Heart left ventricle (tissue), 16 donors: ENCODE results near the gene FAF1. TPM values are rescaled to one million over a fixed set of nuclear protein-coding genes. Genes with fewer than 3 reads are reported as not detected.

Experiments
- ATAC-seq, 4 donors: fragments of 200-7000 bp; cut with Tn5 transposase; one replicate each; pipeline ENCODE4 v1.9.1; 2020 to 2022; ENCODE audit warnings: moderate library complexity in 4 of 4, mild to moderate bottlenecking in 3 of 4, moderate number of reproducible peaks in 1 of 4
- DNase-seq, 5 donors: peaks; one replicate each; pipeline ENCODE4 v3.0.0-alpha.2; 2020
- H3K27ac ChIP-seq, 12 donors: fragments of 200-600 bp; sonication (generic) in 4 of 12; one replicate each; pipeline versions ENCODE4 v1.5.0 to v1.8.0; 2016 to 2022; ENCODE audit warnings: mild to moderate bottlenecking in 2 of 12
- H3K27me3 ChIP-seq, 9 donors: fragments of 200-600 bp; sonication (generic) in 2 of 9; one replicate each; pipeline versions ENCODE4 v1.5.1 to v1.8.0; 2016 to 2022; ENCODE audit warnings: mild to moderate bottlenecking in 3 of 9
- H3K36me3 ChIP-seq, 9 donors: fragments of 200-600 bp; sonication (generic) in 2 of 9; one replicate each; pipeline versions ENCODE4 v1.5.0 to v1.8.0; 2018 to 2022; ENCODE audit warnings: mild to moderate bottlenecking in 2 of 9
- H3K4me1 ChIP-seq, 12 donors: fragments of 200-600 bp; sonication (generic) in 4 of 12; one replicate each; pipeline versions ENCODE4 v1.5.0 to v1.8.0; 2016 to 2022; ENCODE audit warnings: mild to moderate bottlenecking in 3 of 12
- H3K4me3 ChIP-seq, 12 donors: fragments of 200-600 bp; sonication (generic) in 4 of 12; one replicate each; pipeline versions ENCODE4 v1.5.0 to v1.8.0; 2017 to 2022; ENCODE audit warnings: mild to moderate bottlenecking in 9 of 12, moderate library complexity in 4 of 12
- H3K9me3 ChIP-seq, 12 donors: fragments of 200-600 bp; sonication (generic) in 4 of 12; one replicate each; pipeline versions ENCODE4 v1.5.0 to v1.8.0; 2016 to 2022; ENCODE audit warnings: mild to moderate bottlenecking in 1 of 12
- CTCF ChIP-seq, 12 donors: fragments of 200-600 bp; sonication (generic) in 4 of 12; IDR thresholded peaks; one replicate each; pipeline versions ENCODE4 v1.5.0 to v1.8.0; 2018 to 2022; ENCODE audit warnings: antibody characterized with exemption in 12 of 12, mild to moderate bottlenecking in 5 of 12
- POLR2A ChIP-seq, 2 donors: fragments of 450-650 bp; IDR thresholded peaks; one replicate each; pipeline ENCODE4 v1.6.1; 2017; ENCODE audit warnings: antibody characterized with exemption in 2 of 2, mild to moderate bottlenecking in 2 of 2, moderate library complexity in 2 of 2
- whole genome bisulfite sequencing, 4 donors: extraction: QIAGEN DNeasy Blood & Tissue Kit in 2 of 4; methylation state at CpG; one replicate each; pipeline versions ENCODE4 v1.1.5 to v1.1.7; 2013 to 2018; 5-methylcytosine and 5-hydroxymethylcytosine counted together
- intact Hi-C, 10 donors: fragments of 100-400 bp; cut with DNase I; formaldehyde crosslinking; loops; one replicate each; pipeline versions ENCODE4 v1.11.1 to v1.14.2; 2022
- polyA plus RNA-seq, 2 donors: library from polyadenylated mRNA; stranded (reverse); fragments of 200-250 nt; gene quantifications; one replicate each; pipeline ENCODE4 v1.2.3, GENCODE V29; 2013
- total RNA-seq, 9 donors: library from RNA; depleted of rRNA in 2 of 9; stranded (reverse); fragments of >200 nt in 2 of 9; fragmentation: NEBNext Ultra II Directional in 3 of 9; extraction: Animal tissue kit (Norgen Biotek cat#: 25700) in 3 of 9; gene quantifications; one replicate each; pipeline versions ENCODE4 v1.1.0 to v1.2.4, GENCODE V29; 2016 to 2023
- donor health status: ischemic (EF 13 %, LVEDD 7.1; RV severe dilation, severe dysfunction).
- donor health status: healthy with polysubstance abuse.
- donor health status: DM: no; HTN: yes; CAD: no.
- donor health status: DM: no; HTN: no; CAD: no.
- donor health status: ischemic (EF 25% LVEDD 6.9; RV normal size, moderate dysfunction).
- donor health status: ischemic (EF 25% LVEDD 5.7; RV mildly dilated, moderate dysfunction).
- donor health status: healthy.
- donor health status: DM: yes; HTN: yes; CAD: no.
- donor health status: ischemic (EF 35%, LVEDD 5.7; RV mildly dilated, moderate dysfunction).
- donor health status: nonischemic (EF 11% LVEDD 7.7; RV severe dilation, severe dysfunction).
- donor health status: DM: yes; HTN: yes; CAD: no.
- donor health status: PGD.
- donor health status: ischemic (EF 29% LVEDD 5.4; RV normal size, mild dysfunction).
- donor health status: nonischemic (EF 23%, LVEDD 6.1; RV moderate dilation, normal function).

Gene FAF1
- total and polyA plus RNA-seq, 11 donors, result 41.0 to 112 (median 81.3) TPM

GRCh38 chr1:50822035-50822776 is 137.9 kb downstream of the FAF1 start:
- 71 to 78% (median 73%) methylated on average over 3 of the region's 3 CpGs for WGBS, 4 donors
- intact Hi-C loops, result no loop called here
- peaks cover 0 to 23% (median 12%) of the 10 kb centered on the region in 12 donors for H3K4me1 ChIP-seq
- no peak overlapping the region for H3K27ac ChIP-seq
- no peak for ATAC-seq
- no peaks in the 10 kb centered on the region for H3K9me3 ChIP-seq
- H3K36me3 ChIP-seq, result no peaks in the 10 kb centered on the region
- DNase-seq, result no peak
- TF ChIP-seq CTCF (IDR thresholded peaks at IDR 0.05) (no peak), POLR2A (IDR thresholded peaks at IDR 0.05) (no peak)
- no peaks in the 10 kb centered on the region for H3K27me3 ChIP-seq
- H3K4me3 ChIP-seq, result no peak overlapping the region

- Histone ChIP-seq H3K27me3 (no peaks in the 10 kb centered on the region), H3K4me1 (peaks cover 0 to 23% (median 12%) of the 10 kb centered on the region in 12 donors), H3K4me3 (no peak overlapping the region), H3K36me3 (no peaks in the 10 kb centered on the region), H3K9me3 (no peaks in the 10 kb centered on the region), H3K27ac (no peak overlapping the region)
- DNase-seq (no peak), ATAC-seq (no peak)
- no peak for TF ChIP-seq POLR2A (IDR thresholded peaks at IDR 0.05)
- TF ChIP-seq CTCF (IDR thresholded peaks at IDR 0.05), result no peak
- 93 to 95% (median 94%) methylated on average over 2 of the region's 2 CpGs for WGBS, 4 donors
- intact Hi-C loops, result no loop called here
Measured at GRCh38 chr1:50820545-50820944, 139.5 kb downstream of the FAF1 start.

- ATAC-seq, result no peak
- no peak for TF ChIP-seq POLR2A (IDR thresholded peaks at IDR 0.05)
- no peaks in the 10 kb centered on the region for H3K4me1 ChIP-seq
- H3K27me3 ChIP-seq, result no peaks in the 10 kb centered on the region
- intact Hi-C loops, result no loop called here
- no peak for DNase-seq
- 92 to 97% (median 96%) methylated on average over 4 of the region's 4 CpGs for WGBS, 4 donors
- H3K9me3 ChIP-seq, result peaks cover 0 to 28% (median 10%) of the 10 kb centered on the region in 12 donors
- no peaks in the 10 kb centered on the region for H3K36me3 ChIP-seq
- H3K4me3 ChIP-seq, result no peak overlapping the region
- no peak overlapping the region for H3K27ac ChIP-seq
Measured at GRCh38 chr1:50812346-50812745, 147.7 kb downstream of the FAF1 start.

- peaks cover 0 to 4% (median 0%) of the 10 kb centered on the region in 12 donors for H3K4me1 ChIP-seq
- H3K27me3 ChIP-seq, result no peaks in the 10 kb centered on the region
- no peak for TF ChIP-seq CTCF (IDR thresholded peaks at IDR 0.05)
- TF ChIP-seq POLR2A (IDR thresholded peaks at IDR 0.05), result no peak
- intact Hi-C loops, result no loop called here
- H3K27ac ChIP-seq, result no peak overlapping the region
- H3K9me3 ChIP-seq, result peaks cover 0 to 34% (median 11%) of the 10 kb centered on the region in 12 donors
- WGBS, 4 donors, result 96 to 98% (median 98%) methylated on average over 3 of the region's 3 CpGs
- no peak overlapping the region for H3K4me3 ChIP-seq
- DNase-seq, result no peak
- no peaks in the 10 kb centered on the region for H3K36me3 ChIP-seq
- ATAC-seq, result no peak
Measured at GRCh38 chr1:50808296-50808695, 151.8 kb downstream of the FAF1 start.
